Activated T-helper 17 cell treated with anti-CD3 and anti-CD28 coated beads, Interleukin-2, amount 50 U/mL, for 72 hours (primary cell): ENCODE measurements around the gene RANBP3L. TPM values are rescaled to one million over a fixed set of nuclear protein-coding genes. Genes with fewer than 3 reads are reported as not detected.
"Not testable (repeated sequence)": the region's sequence is repeated elsewhere in the genome, so short reads cannot be mapped to it uniquely, and the experiment has no call there.

Source experiments
- ATAC-seq: fragments of 150-1000 bp; cut with Tn5 transposase; replicated peaks from 2 replicates; pipeline ENCODE4 v1.10.0; 2021; ENCODE audit warnings: mild to moderate bottlenecking, moderate library complexity
- H3K27ac Mint-ChIP-seq: one replicate; pipeline ENCODE4 v1.8.0; 2022; ENCODE audit warnings: mixed read lengths
- H3K27me3 Mint-ChIP-seq: one replicate; pipeline ENCODE4 v1.8.0; 2022; ENCODE audit warnings: mixed read lengths
- H3K36me3 Mint-ChIP-seq: one replicate; pipeline ENCODE4 v1.8.0; 2022; ENCODE audit warnings: low read depth, mild to moderate bottlenecking, mixed read lengths
- H3K4me1 Mint-ChIP-seq: one replicate; pipeline ENCODE4 v1.8.0; 2022; ENCODE audit warnings: mixed read lengths
- H3K4me3 Mint-ChIP-seq: one replicate; pipeline ENCODE4 v1.8.0; 2022; ENCODE audit warnings: mild to moderate bottlenecking, mixed read lengths
- H3K9me3 Mint-ChIP-seq: one replicate; pipeline ENCODE4 v1.8.0; 2022; ENCODE audit warnings: mixed read lengths
- total RNA-seq, 2 donors: library from RNA; stranded (reverse); gene quantifications; one replicate each; pipeline ENCODE4 v1.2.3, GENCODE V29; 2022

Gene RANBP3L
- total RNA-seq, 2 donors from 2014 or later: not detected

- H3K4me3 Mint-ChIP-seq: no peak overlapping the region
- no peaks in the 10 kb centered on the region for H3K9me3 Mint-ChIP-seq
Measured at GRCh38 chr5:36215910-36216309, 85.8 kb downstream of the RANBP3L start.

GRCh38 chr5:36214436-36214835 lies 87.3 kb downstream of the RANBP3L start:
- H3K4me1 Mint-ChIP-seq: no peaks in the 10 kb centered on the region
- no peak for ATAC-seq
- H3K27me3 Mint-ChIP-seq: no peaks in the 10 kb centered on the region
- H3K9me3 Mint-ChIP-seq: no peaks in the 10 kb centered on the region
- no peak overlapping the region for H3K4me3 Mint-ChIP-seq
- peaks cover 68% of the 10 kb centered on the region for H3K36me3 Mint-ChIP-seq
- no peak overlapping the region for H3K27ac Mint-ChIP-seq

More at GRCh38 chr5:36215910-36216309, 85.8 kb downstream of the RANBP3L start:
- ATAC-seq: no peak
- Mint-ChIP-seq H3K4me1 (no peaks in the 10 kb centered on the region), H3K27ac (no peak overlapping the region), H3K27me3 (no peaks in the 10 kb centered on the region), H3K36me3 (peaks cover 73% of the 10 kb centered on the region)

GRCh38 chr5:36209664-36210063 lies 92.0 kb downstream of the RANBP3L start:
- Mint-ChIP-seq H3K9me3 (no peaks in the 10 kb centered on the region), H3K27me3 (no peaks in the 10 kb centered on the region), H3K4me1 (peaks cover 4% of the 10 kb centered on the region), H3K4me3 (no peak overlapping the region), H3K36me3 (peaks cover 61% of the 10 kb centered on the region), H3K27ac (no peak overlapping the region)
- ATAC-seq: no peak

GRCh38 chr5:36208786-36209185 lies 92.9 kb downstream of the RANBP3L start:
- no peak for ATAC-seq
- Mint-ChIP-seq H3K36me3 (peaks cover 58% of the 10 kb centered on the region), H3K4me1 (peaks cover 4% of the 10 kb centered on the region), H3K4me3 (no peak overlapping the region), H3K9me3 (no peaks in the 10 kb centered on the region), H3K27me3 (no peaks in the 10 kb centered on the region), H3K27ac (no peak overlapping the region)

GRCh38 chr5:36206913-36207312 lies 94.8 kb downstream of the RANBP3L start:
- no peak for ATAC-seq
- Mint-ChIP-seq H3K36me3 (peaks cover 56% of the 10 kb centered on the region), H3K27ac (no peak overlapping the region), H3K4me1 (peaks cover 4% of the 10 kb centered on the region), H3K9me3 (no peaks in the 10 kb centered on the region), H3K27me3 (no peaks in the 10 kb centered on the region), H3K4me3 (no peak overlapping the region)

- Mint-ChIP-seq H3K36me3 (peaks cover 52% of the 10 kb centered on the region), H3K27ac (no peak overlapping the region), H3K4me3 (no peak overlapping the region), H3K9me3 (no peaks in the 10 kb centered on the region), H3K4me1 (peaks cover 4% of the 10 kb centered on the region), H3K27me3 (no peaks in the 10 kb centered on the region)
- ATAC-seq: no peak
Measured at GRCh38 chr5:36205329-36205728, 96.4 kb downstream of the RANBP3L start.

- Mint-ChIP-seq H3K27ac (peak overlapping the region; percentile 52), H3K4me3 (no peak overlapping the region), H3K9me3 (no peaks in the 10 kb centered on the region), H3K4me1 (no peaks in the 10 kb centered on the region), H3K36me3 (peaks cover 58% of the 10 kb centered on the region), H3K27me3 (no peaks in the 10 kb centered on the region)
- ATAC-seq: no peak
Measured at GRCh38 chr5:36202521-36202961, 99.2 kb downstream of the RANBP3L start.

- Mint-ChIP-seq H3K27ac (no peak overlapping the region), H3K27me3 (no peaks in the 10 kb centered on the region), H3K4me3 (no peak overlapping the region), H3K4me1 (no peaks in the 10 kb centered on the region), H3K9me3 (no peaks in the 10 kb centered on the region), H3K36me3 (peaks cover 59% of the 10 kb centered on the region)
- no peak for ATAC-seq
Measured at GRCh38 chr5:36200513-36200912, 101.2 kb downstream of the RANBP3L start.

GRCh38 chr5:36199620-36200019 lies 102.1 kb downstream of the RANBP3L start:
- Mint-ChIP-seq H3K4me3 (no peak overlapping the region), H3K27me3 (no peaks in the 10 kb centered on the region), H3K9me3 (no peaks in the 10 kb centered on the region), H3K4me1 (no peaks in the 10 kb centered on the region), H3K27ac (no peak overlapping the region), H3K36me3 (peaks cover 60% of the 10 kb centered on the region)
- ATAC-seq: no peak

- not testable (repeated sequence) for H3K27me3 Mint-ChIP-seq, H3K4me3 Mint-ChIP-seq, H3K4me1 Mint-ChIP-seq, H3K27ac Mint-ChIP-seq, ATAC-seq, H3K9me3 Mint-ChIP-seq
- H3K36me3 Mint-ChIP-seq: peaks cover 66% of the 10 kb centered on the region
Measured at GRCh38 chr5:36198783-36199182, 102.9 kb downstream of the RANBP3L start.

Other genes with a start within 250 kb of the RANBP3L start
- under 1 TPM in 1 of 2 donors, not detected in 1; 0.28 TPM for gene UGT3A2, start 235.0 kb downstream of the RANBP3L start, total RNA-seq
- gene LMBRD2, start 150.0 kb downstream of the RANBP3L start, total RNA-seq: 10 to 100 TPM; 11.1 to 11.6 TPM
- gene SKP2, start 149.8 kb downstream of the RANBP3L start, total RNA-seq: 10 to 100 TPM; 32.8 to 53.0 TPM
- 10 to 100 TPM in 1 of 2 donors, 1 to 10 TPM in 1; 7.2 to 11.0 TPM for gene NADK2, start 60.0 kb downstream of the RANBP3L start, total RNA-seq